Endodermal cell (in vitro differentiated cells): ENCODE measurements around the gene SSX4. TPM values are rescaled to one million over a fixed set of nuclear protein-coding genes. Genes with fewer than 3 reads are reported as not detected.
"Not testable (repeated sequence)": the region's sequence is repeated elsewhere in the genome, so short reads cannot be mapped to it uniquely, and the experiment has no call there.

Experiments
- DNase-seq: peaks from one replicate; pipeline ENCODE4 v3.0.0-alpha.2; 2017
- H3K27ac ChIP-seq: 2 replicates; pipeline ENCODE4 v1.5.1; 2013; ENCODE audit warnings: mild to moderate bottlenecking, low read depth, low read length, moderate library complexity
- H3K27me3 ChIP-seq: 2 replicates; pipeline ENCODE4 v1.6.1; 2013; ENCODE audit warnings: mild to moderate bottlenecking, low read length, moderate library complexity; ENCODE audit not compliant: insufficient read depth, control insufficient read depth, poor library complexity, severe bottlenecking
- H3K36me3 ChIP-seq: 2 replicates; pipeline ENCODE4 v1.7.0; 2013; ENCODE audit warnings: mild to moderate bottlenecking, low read length, moderate library complexity; ENCODE audit not compliant: control insufficient read depth, insufficient read depth
- H3K4me1 ChIP-seq: one replicate; pipeline ENCODE4 v1.7.0; 2013; ENCODE audit warnings: low read length; ENCODE audit not compliant: control insufficient read depth, insufficient read depth
- H3K4me3 ChIP-seq: 2 replicates; pipeline ENCODE4 v1.5.1; 2013; ENCODE audit warnings: mild to moderate bottlenecking, low read length, moderate library complexity
- H3K9ac ChIP-seq: 2 replicates; pipeline ENCODE4 v1.6.1; 2013; ENCODE audit warnings: mild to moderate bottlenecking, low read length, moderate library complexity; ENCODE audit not compliant: poor library complexity, severe bottlenecking; ENCODE audit errors: extremely low read depth
- H3K9me3 ChIP-seq: 2 replicates; pipeline ENCODE4 v1.6.1; 2013; ENCODE audit warnings: mild to moderate bottlenecking, low read length, moderate library complexity; ENCODE audit not compliant: control insufficient read depth
- H3K27ac Mint-ChIP-seq: 2 replicates; pipeline ENCODE4 v1.8.0; 2020; ENCODE audit warnings: mixed read lengths
- H3K27me3 Mint-ChIP-seq: 2 replicates; pipeline ENCODE4 v1.8.0; 2021; ENCODE audit warnings: mild to moderate bottlenecking, mixed read lengths; ENCODE audit not compliant: insufficient read depth
- H3K36me3 Mint-ChIP-seq: 2 replicates; pipeline ENCODE4 v1.8.0; 2020; ENCODE audit warnings: low read depth, mixed read lengths
- H3K4me1 Mint-ChIP-seq: 2 replicates; pipeline ENCODE4 v1.8.0; 2020; ENCODE audit warnings: mixed read lengths
- H3K4me3 Mint-ChIP-seq: 2 replicates; pipeline ENCODE4 v1.8.0; 2020; ENCODE audit warnings: mild to moderate bottlenecking, moderate library complexity, mixed read lengths
- H3K9me3 Mint-ChIP-seq: 2 replicates; pipeline ENCODE4 v1.8.0; 2020; ENCODE audit warnings: mild to moderate bottlenecking, mixed read lengths
- WGBS, 2 experiments: methylation state at CpG; one replicate each; pipeline versions ENCODE4 v1.1.5 to v1.1.7; 2013; ENCODE audit warnings: missing lambda C conversion rate in 2 of 2, mixed read lengths in 1 of 2; ENCODE audit not compliant: insufficient coverage in 1 of 2, insufficient read length in 1 of 2; 5-methylcytosine and 5-hydroxymethylcytosine counted together
- total RNA-seq, 2 donors: library from RNA; stranded (reverse); fragmentation: NEBNext Ultra II Directional in 1 of 2; extraction: Animal tissue kit (Norgen Biotek cat#: 25700) in 1 of 2; gene quantifications; 2 replicates in 1 of 2; 3 replicates in 1 of 2; pipeline ENCODE4 v1.2.1, GENCODE V29; 2021

The SSX4 gene
- total RNA-seq, 2 donors from 2014 or later = 1.00 to 1.5 TPM

- H3K9ac ChIP-seq, H3K4me1 ChIP-seq, H3K27ac ChIP-seq, H3K27ac Mint-ChIP-seq, H3K4me1 Mint-ChIP-seq, H3K27me3 ChIP-seq, H3K4me3 Mint-ChIP-seq, H3K4me3 ChIP-seq, DNase-seq, H3K27me3 Mint-ChIP-seq, H3K36me3 Mint-ChIP-seq, H3K9me3 ChIP-seq, H3K36me3 ChIP-seq: not testable (repeated sequence)
- no CpG with 5 or more reads among the region's 12 CpGs for WGBS, 2 experiments
- H3K9me3 Mint-ChIP-seq = peaks cover 24% of the 10 kb centered on the region
Measured at GRCh38 chrX:48367717-48368408, 15.5 kb upstream of the SSX4 start.

- not testable (repeated sequence) for H3K27ac Mint-ChIP-seq, H3K27me3 Mint-ChIP-seq, H3K27me3 ChIP-seq, H3K4me1 Mint-ChIP-seq, H3K27ac ChIP-seq, H3K36me3 Mint-ChIP-seq, H3K4me1 ChIP-seq, H3K9ac ChIP-seq, H3K4me3 Mint-ChIP-seq, H3K36me3 ChIP-seq, H3K4me3 ChIP-seq, H3K9me3 ChIP-seq, DNase-seq
- H3K9me3 Mint-ChIP-seq = peaks cover 13% of the 10 kb centered on the region
- no CpG with 5 or more reads among the region's 8 CpGs for WGBS, 2 experiments
Measured at GRCh38 chrX:48370408-48370807, 12.9 kb upstream of the SSX4 start.

- not testable (repeated sequence) for H3K27ac Mint-ChIP-seq, H3K36me3 Mint-ChIP-seq, H3K9ac ChIP-seq, H3K4me3 Mint-ChIP-seq, H3K4me3 ChIP-seq, H3K4me1 Mint-ChIP-seq, H3K27me3 Mint-ChIP-seq, H3K27ac ChIP-seq, H3K27me3 ChIP-seq, DNase-seq, H3K4me1 ChIP-seq, H3K9me3 ChIP-seq, H3K36me3 ChIP-seq
- WGBS, 2 experiments = 83% methylated on average over 1 of the region's 2 CpGs; no CpG with 5 or more reads in 1 of the 2 experiments
- H3K9me3 Mint-ChIP-seq = peaks cover 14% of the 10 kb centered on the region
Measured at GRCh38 chrX:48396931-48397330, 13.6 kb downstream of the SSX4 start.

DNA sequence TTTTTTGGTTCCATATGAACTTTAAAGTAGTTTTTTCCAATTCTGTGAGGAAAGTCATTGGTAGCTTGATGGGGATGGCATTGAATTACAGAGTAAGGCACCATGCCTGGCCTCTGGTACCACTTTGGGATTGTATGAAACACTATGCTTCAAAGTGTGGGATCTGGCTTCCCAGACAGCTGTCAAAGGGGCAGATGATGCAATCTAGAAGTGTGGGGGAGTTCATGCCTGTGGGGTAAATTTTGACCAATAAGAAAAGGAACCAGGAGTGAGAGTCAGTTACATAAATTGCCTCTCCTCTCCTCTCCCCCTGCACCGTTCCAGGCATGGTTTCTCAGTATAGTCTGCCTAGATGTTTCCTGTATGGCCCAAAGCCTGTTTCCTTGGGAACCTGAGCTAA, 14.5 kb downstream of the SSX4 start:
- not testable (repeated sequence) for H3K27me3 Mint-ChIP-seq, H3K36me3 ChIP-seq, H3K27me3 ChIP-seq, H3K9ac ChIP-seq, H3K4me1 ChIP-seq, H3K27ac ChIP-seq, H3K27ac Mint-ChIP-seq, H3K4me1 Mint-ChIP-seq, H3K4me3 ChIP-seq, H3K36me3 Mint-ChIP-seq, H3K9me3 ChIP-seq, H3K4me3 Mint-ChIP-seq
- no CpG with 5 or more reads among the region's 1 CpG for WGBS, 2 experiments
- H3K9me3 Mint-ChIP-seq = peaks cover 14% of the 10 kb centered on the region
- peak; percentile 15 for DNase-seq

DNA sequence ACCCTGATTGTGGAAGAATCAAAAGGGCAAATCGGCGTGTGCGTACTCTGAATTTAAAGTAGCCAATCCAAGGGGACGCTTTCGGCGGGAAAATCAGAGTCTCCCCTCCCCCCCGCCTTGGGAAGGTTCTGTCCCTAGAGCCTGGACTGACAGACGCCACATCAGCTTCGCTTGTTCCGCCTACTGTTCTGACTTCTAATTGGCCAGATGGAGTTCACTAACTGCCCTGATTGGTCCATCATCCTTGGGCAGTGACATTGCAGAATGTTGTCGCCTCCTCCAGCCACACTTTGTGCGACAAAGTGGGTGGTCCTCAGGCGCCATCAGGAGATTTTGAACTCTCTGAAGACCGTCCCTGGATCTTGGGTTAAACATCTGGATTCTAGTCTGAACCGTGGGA, 28.5 kb downstream of the SSX4 start, which contains the start of gene SSX4B:
Gene SSX4B (minus strand): TSS at position 101 of the 400 bp plus-strand sequence. CDS start 588 bp downstream, outside the sequence.
- not testable (repeated sequence) for H3K36me3 ChIP-seq, H3K27ac Mint-ChIP-seq, H3K9ac ChIP-seq, H3K4me1 ChIP-seq, H3K4me3 ChIP-seq, DNase-seq, H3K27me3 Mint-ChIP-seq, H3K36me3 Mint-ChIP-seq, H3K9me3 Mint-ChIP-seq, H3K27me3 ChIP-seq, H3K4me1 Mint-ChIP-seq, H3K4me3 Mint-ChIP-seq, H3K27ac ChIP-seq, H3K9me3 ChIP-seq
- WGBS, 2 experiments = no CpG with 5 or more reads among the region's 15 CpGs

GRCh38 chrX:48427027-48427716, 43.8 kb downstream of the SSX4 start:
- no CpG with 5 or more reads among the region's 12 CpGs for WGBS, 2 experiments
- not testable (repeated sequence) for H3K4me1 ChIP-seq, H3K9me3 ChIP-seq, H3K9ac ChIP-seq, H3K4me3 Mint-ChIP-seq, DNase-seq, H3K36me3 ChIP-seq, H3K27ac Mint-ChIP-seq, H3K27me3 ChIP-seq, H3K27ac ChIP-seq, H3K4me1 Mint-ChIP-seq, H3K4me3 ChIP-seq, H3K36me3 Mint-ChIP-seq, H3K27me3 Mint-ChIP-seq
- H3K9me3 Mint-ChIP-seq = peaks cover 28% of the 10 kb centered on the region

GRCh38 chrX:48429606-48430005, 46.3 kb downstream of the SSX4 start:
- H3K9me3 Mint-ChIP-seq = peaks cover 52% of the 10 kb centered on the region
- not testable (repeated sequence) for H3K4me3 Mint-ChIP-seq, H3K27ac ChIP-seq, H3K9me3 ChIP-seq, H3K4me3 ChIP-seq, H3K4me1 Mint-ChIP-seq, H3K4me1 ChIP-seq, H3K27ac Mint-ChIP-seq, H3K27me3 Mint-ChIP-seq, H3K36me3 Mint-ChIP-seq, H3K36me3 ChIP-seq, H3K27me3 ChIP-seq, H3K9ac ChIP-seq, DNase-seq
- WGBS, 2 experiments = 100% methylated on average over 1 of the region's 5 CpGs; no CpG with 5 or more reads in 1 of the 2 experiments
